ENCODE data around the gene TSC22D3. TPM values are rescaled to one million over a fixed set of nuclear protein-coding genes. Genes with fewer than 3 reads are reported as not detected.
A peak's percentile ranks its signal among the peaks of the same experiment; 100 is the strongest.

TSC22D3 gene
- polyA plus RNA-seq, 3 donors from 2014 or later: 496 to 775 (median 681) TPM

DNA sequence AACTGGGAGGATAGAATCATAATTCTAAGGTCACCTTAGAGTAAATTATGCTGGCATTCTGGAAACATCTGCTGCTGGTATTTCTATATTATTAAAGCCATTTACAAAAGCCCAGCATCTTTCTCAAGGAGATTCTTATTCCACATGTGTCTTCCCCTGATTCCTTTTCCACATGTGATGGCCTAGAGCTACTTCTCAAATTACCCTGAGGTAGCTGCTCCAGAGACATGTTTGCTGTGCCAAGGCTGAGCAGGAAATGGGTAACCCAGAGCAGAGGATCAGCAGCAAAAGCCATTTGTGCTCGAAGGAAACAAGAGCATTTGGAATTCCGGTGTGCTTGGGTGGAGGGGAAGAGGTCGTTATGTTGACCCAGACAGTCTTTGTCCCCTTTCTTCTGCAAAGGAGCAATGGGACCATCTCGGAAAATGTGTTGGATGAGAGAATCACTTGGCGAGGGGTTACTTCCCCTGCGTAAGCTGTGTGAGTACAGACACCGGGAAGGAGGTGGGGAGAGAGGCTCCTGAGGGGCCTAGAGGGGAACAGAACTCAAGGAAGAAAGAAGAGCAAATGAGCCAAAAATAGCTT, 24.6 kb downstream of the TSC22D3 start:
- no peak overlapping the region for H3K27ac Mint-ChIP-seq
- H3K4me3 Mint-ChIP-seq: no peak overlapping the region
- no peak for DNase-seq
- peaks cover 0 to 14% (median 2%) of the 10 kb centered on the region in 3 donors for H3K27me3 Mint-ChIP-seq (ENCODE audit: low read depth in 3 of 3)
- H3K36me3 Mint-ChIP-seq: no peaks in the 10 kb centered on the region
- H3K4me1 Mint-ChIP-seq: peaks cover 0 to 4% of the 10 kb centered on the region in 2 donors
- no peaks in the 10 kb centered on the region for H3K9me3 Mint-ChIP-seq

DNA sequence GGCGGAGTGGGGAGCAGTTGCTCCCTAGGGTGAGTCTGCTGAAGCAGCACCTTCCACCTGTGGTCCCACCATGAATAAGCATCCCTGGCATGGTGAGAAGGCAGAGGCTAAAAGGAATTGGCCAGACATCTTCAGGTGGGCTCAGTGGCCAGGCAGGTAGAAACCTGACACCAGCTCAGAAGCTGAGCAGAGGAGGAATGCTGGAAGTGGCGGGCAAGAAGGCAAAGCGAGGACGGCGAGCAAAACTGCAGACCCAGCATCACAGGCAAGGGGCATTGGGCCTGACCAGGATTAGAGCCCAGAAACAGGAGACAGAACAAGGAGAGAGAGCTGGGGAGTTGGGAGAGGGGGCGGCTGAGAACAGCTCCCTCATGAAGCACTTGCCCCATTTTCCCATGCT, 25.3 kb downstream of the TSC22D3 start:
- Mint-ChIP-seq H3K4me3 (no peak overlapping the region), H3K4me1 (peaks cover 0 to 4% of the 10 kb centered on the region in 2 donors), H3K36me3 (no peaks in the 10 kb centered on the region), H3K27ac (no peak overlapping the region), H3K27me3 (ENCODE audit: low read depth in 3 of 3) (peaks cover 0 to 13% (median 2%) of the 10 kb centered on the region in 3 donors), H3K9me3 (no peaks in the 10 kb centered on the region)
- DNase-seq: no peak

DNA sequence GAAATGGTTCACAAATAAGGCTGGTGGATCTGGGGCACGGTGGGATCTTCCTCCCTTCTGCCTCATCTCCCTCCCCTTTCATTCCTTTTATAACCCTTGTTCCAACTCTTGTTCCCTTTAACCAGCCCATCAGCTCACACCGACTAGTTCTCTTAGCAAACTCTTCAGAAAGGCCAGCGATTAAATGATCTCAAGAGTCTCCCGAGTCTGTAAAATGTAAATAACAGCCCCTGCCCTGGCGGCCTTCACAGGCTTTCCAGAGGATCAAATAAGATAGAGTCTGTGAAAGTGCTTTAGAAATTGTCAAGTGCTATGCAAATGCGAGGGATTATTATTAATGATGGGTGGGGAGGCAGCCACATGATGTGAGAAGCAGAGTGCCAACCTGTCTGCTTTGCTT, 27.1 kb downstream of the TSC22D3 start:
- no peak for DNase-seq
- no peaks in the 10 kb centered on the region for H3K9me3 Mint-ChIP-seq
- no peak overlapping the region for H3K27ac Mint-ChIP-seq
- no peak overlapping the region for H3K4me3 Mint-ChIP-seq
- peaks cover 0 to 9% (median 2%) of the 10 kb centered on the region in 3 donors for H3K27me3 Mint-ChIP-seq (ENCODE audit: low read depth in 3 of 3)
- H3K4me1 Mint-ChIP-seq: peaks cover 0 to 7% of the 10 kb centered on the region in 2 donors
- H3K36me3 Mint-ChIP-seq: no peaks in the 10 kb centered on the region

DNA sequence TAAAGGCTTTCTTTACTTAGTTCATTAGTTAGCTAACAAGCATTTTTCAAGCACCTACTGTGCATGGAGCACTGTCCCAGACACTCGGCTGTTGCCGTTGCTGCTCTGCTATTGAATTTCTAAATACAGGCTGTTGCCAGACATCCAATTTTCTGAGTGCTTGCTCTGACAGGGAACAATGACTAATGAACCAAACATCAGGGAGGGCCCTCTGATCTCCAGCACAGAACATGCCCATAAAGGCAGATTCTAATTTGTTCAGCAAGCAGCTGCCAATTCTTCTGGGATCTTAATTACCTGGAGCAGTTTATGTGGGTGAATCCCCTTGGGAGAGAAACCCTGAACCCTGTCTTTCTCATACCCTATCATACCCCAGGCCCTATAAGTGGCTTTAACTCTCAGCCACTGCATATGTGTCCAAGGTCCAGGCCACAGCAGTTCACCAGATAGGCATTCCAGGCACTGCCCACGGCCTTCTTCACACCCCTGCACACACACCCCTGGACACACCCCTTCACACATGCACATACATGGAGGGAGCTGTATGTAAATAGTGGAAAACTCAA, 27.9 kb downstream of the TSC22D3 start:
- Mint-ChIP-seq H3K4me1 (peaks cover 5 to 12% of the 10 kb centered on the region in 2 donors), H3K27me3 (ENCODE audit: low read depth in 3 of 3) (peaks cover under 1 to 12% (median 2%) of the 10 kb centered on the region in 3 donors), H3K9me3 (no peaks in the 10 kb centered on the region), H3K36me3 (no peaks in the 10 kb centered on the region), H3K4me3 (no peak overlapping the region), H3K27ac (no peak overlapping the region)
- no peak for DNase-seq

DNA sequence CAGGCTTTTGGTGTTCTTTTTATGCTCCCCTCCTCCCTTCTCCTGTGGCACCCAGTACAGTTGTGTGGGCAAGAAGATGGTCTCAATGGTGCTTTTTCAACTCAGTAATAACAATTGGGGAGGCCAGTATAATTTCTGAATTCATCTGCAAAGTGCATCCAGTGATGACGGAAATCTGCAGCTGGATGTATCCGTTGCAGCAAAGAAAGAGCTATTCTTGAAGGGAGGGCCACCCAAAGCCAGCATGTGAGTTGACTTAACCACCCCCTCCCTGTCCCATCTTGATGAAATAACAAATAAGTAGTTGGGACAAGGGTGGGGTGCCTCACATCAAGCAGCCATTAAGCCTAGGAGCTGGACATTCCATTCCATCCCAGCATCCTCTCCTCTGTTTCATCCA, 30.7 kb downstream of the TSC22D3 start:
- no peak for DNase-seq
- H3K4me3 Mint-ChIP-seq: peak overlapping the region in 1 of 5 donors; percentile 36
- peaks cover 0 to 3% (median 0%) of the 10 kb centered on the region in 6 donors for H3K9me3 Mint-ChIP-seq
- H3K36me3 Mint-ChIP-seq: peaks cover 0 to 4% (median 0%) of the 10 kb centered on the region in 3 donors
- H3K4me1 Mint-ChIP-seq: peaks cover 26 to 37% of the 10 kb centered on the region in 2 donors
- peak overlapping the region in 1 of 6 donors; percentile 53 for H3K27ac Mint-ChIP-seq
- H3K27me3 Mint-ChIP-seq (ENCODE audit: low read depth in 3 of 3): peaks cover 11 to 23% (median 12%) of the 10 kb centered on the region in 3 donors

DNA sequence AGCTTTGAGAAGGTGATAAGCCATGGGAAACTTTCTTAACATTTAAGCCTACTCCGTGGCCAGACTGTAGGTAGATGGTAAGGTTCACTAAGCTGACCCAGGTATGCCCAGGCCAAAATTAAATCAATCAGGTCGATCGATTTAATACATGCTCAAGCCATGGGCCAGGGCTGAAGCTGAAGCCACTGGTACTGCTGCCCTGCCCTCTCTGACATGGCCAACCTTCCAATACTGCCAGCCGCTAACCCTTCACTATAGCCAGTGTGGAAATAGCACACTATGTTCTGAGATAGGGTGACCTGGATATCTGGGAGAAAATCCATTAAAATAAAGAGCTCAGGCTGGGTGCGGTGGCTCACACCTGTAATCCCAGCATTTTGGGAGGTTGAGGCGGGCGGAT, 31.6 kb downstream of the TSC22D3 start:
- H3K36me3 Mint-ChIP-seq: peaks cover 0 to 4% (median 0%) of the 10 kb centered on the region in 3 donors
- DNase-seq: no peak
- peaks cover 26 to 39% of the 10 kb centered on the region in 2 donors for H3K4me1 Mint-ChIP-seq
- H3K27ac Mint-ChIP-seq: peak overlapping the region in 1 of 6 donors; percentile 49
- H3K9me3 Mint-ChIP-seq: peaks cover 0 to 3% (median 0%) of the 10 kb centered on the region in 6 donors
- no peak overlapping the region for H3K4me3 Mint-ChIP-seq
- H3K27me3 Mint-ChIP-seq (ENCODE audit: low read depth in 3 of 3): peaks cover 11 to 25% (median 12%) of the 10 kb centered on the region in 3 donors

DNA sequence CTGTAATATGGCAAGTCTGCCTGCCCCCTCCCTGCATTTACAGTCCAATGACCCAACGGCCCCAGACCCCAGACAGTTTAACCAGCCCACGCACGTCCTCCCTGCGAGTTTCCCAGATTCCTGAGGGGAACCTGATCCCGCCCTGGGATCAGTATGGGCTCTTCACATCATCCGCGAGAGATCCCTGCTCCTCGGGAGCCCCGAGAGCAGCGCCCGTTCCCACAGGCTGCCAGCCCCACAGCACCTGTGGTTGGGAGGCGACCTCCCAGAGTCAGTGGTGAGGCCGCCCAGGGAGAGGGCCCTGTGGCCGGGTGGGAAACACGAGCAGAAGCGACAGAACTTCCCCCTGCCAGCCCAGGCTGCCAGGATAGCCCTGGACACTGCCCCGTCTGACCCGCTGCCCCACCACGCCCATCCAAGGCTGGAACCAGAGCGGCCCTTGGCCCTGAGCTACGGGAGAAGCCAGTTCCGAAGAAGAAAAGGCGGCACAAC, 32.8 kb downstream of the TSC22D3 start:
- DNase-seq: no peak
- peak overlapping the region; percentile 71 to 88 (median 79) for H3K4me3 Mint-ChIP-seq
- peaks cover 26 to 39% of the 10 kb centered on the region in 2 donors for H3K4me1 Mint-ChIP-seq
- peaks cover 0 to 4% (median 0%) of the 10 kb centered on the region in 3 donors for H3K36me3 Mint-ChIP-seq
- H3K27me3 Mint-ChIP-seq (ENCODE audit: low read depth in 3 of 3): peaks cover 11 to 22% (median 12%) of the 10 kb centered on the region in 3 donors
- peak overlapping the region; percentile 80 to 99 (median 94) for H3K27ac Mint-ChIP-seq
- peaks cover 0 to 3% (median 0%) of the 10 kb centered on the region in 6 donors for H3K9me3 Mint-ChIP-seq

DNA sequence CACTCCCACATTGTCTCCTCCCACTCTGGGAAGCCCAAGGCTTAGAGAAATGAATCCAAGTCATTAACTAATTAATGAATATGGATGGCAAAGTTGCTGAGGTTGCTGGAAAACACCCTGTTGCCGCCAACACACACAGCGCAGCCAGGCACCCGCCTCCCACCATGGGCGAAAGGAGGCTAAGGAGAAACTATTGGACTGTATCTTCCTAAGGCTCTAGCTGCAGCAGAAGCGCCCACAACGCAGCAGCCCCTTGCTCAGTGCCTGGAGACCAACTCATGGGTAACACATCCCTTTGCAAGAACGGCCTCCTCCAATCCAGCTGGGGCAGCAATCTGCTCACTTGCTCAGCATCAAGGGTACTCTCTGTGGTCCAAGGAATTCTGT, 34.2 kb downstream of the TSC22D3 start:
- Mint-ChIP-seq H3K9me3 (peaks cover 0 to 3% (median 0%) of the 10 kb centered on the region in 6 donors), H3K36me3 (peaks cover 0 to 4% (median 0%) of the 10 kb centered on the region in 3 donors), H3K4me1 (peaks cover 26 to 39% of the 10 kb centered on the region in 2 donors), H3K27me3 (ENCODE audit: low read depth in 3 of 3) (peaks cover 10 to 19% (median 12%) of the 10 kb centered on the region in 3 donors), H3K4me3 (peak overlapping the region; percentile 71 to 88 (median 79)), H3K27ac (peak overlapping the region; percentile 80 to 99 (median 94))
- DNase-seq: no peak

DNA sequence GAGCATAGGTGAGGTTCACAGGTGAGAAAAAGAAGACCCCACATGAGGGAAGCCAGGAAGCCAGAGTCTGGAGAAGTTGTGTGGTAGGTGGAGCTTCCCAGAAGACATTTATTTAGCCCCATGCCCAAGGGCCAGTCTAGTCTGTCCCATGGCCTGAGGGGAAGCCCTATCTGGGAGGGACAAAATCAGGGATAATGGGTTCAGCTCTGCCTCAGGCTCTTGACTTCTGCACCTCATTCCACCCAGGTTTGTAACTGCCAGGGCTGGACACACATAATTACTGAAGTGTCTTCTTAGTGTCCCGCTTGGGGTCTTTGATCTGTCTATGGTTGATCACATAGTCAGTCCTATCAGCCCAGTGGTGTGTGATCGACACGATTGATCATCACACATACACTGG, 36.0 kb downstream of the TSC22D3 start:
- Mint-ChIP-seq H3K27ac (peak overlapping the region in 2 of 6 donors; percentile 40 to 74), H3K4me3 (no peak overlapping the region), H3K9me3 (peaks cover 0 to 3% (median 0%) of the 10 kb centered on the region in 6 donors), H3K27me3 (ENCODE audit: low read depth in 3 of 3) (peaks cover 9 to 19% (median 12%) of the 10 kb centered on the region in 3 donors), H3K4me1 (peaks cover 26 to 37% of the 10 kb centered on the region in 2 donors), H3K36me3 (peaks cover 0 to 4% (median 0%) of the 10 kb centered on the region in 3 donors)
- no peak for DNase-seq

DNA sequence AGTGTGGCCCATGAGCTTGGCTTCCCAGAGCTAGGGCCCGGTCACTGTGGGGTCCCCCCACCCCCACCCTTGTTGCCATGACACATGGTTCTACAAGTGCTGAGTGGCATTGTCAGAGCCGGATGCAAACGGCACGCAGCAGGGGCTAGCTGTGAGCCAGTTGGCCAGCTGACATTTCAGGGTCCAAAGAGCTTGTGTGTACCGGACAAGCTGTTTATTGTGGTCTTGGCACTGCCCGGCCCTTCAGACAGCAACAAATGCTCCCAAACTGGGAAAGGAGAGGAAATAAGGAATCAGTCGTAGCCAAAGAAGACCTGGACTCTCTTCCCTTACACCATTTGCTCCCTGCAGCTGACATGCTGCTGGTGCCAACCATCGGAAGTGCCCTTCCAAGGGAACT, 36.8 kb downstream of the TSC22D3 start:
- peaks cover 0 to 3% (median 0%) of the 10 kb centered on the region in 6 donors for H3K9me3 Mint-ChIP-seq
- peaks cover 26 to 36% of the 10 kb centered on the region in 2 donors for H3K4me1 Mint-ChIP-seq
- peaks cover 9 to 19% (median 12%) of the 10 kb centered on the region in 3 donors for H3K27me3 Mint-ChIP-seq (ENCODE audit: low read depth in 3 of 3)
- no peak overlapping the region for H3K4me3 Mint-ChIP-seq
- no peak overlapping the region for H3K27ac Mint-ChIP-seq
- DNase-seq: no peak
- H3K36me3 Mint-ChIP-seq: peaks cover 0 to 4% (median 0%) of the 10 kb centered on the region in 3 donors

DNA sequence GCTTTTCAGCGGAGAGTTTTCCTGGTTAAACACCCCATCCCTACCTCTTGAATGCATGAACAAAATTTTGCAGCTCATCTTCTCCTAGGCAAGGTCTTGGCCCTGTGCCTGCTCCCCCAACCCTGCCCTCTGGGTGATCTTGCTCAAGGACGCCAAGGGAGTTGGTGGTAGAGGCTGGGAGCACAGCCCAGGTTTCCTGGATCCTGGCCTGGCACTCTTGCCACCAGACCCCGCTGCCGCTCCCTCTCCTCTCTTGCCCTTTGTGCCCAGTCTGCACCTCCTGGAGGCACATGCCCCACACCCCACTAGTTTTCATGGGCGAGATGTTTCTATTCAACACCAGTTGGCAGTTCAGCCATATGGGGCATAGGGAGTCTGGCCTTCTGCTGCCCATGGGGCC, 37.3 kb downstream of the TSC22D3 start:
- Mint-ChIP-seq H3K4me3 (no peak overlapping the region), H3K9me3 (peaks cover 0 to 3% (median 0%) of the 10 kb centered on the region in 6 donors), H3K27me3 (ENCODE audit: low read depth in 3 of 3) (peaks cover 9 to 19% (median 12%) of the 10 kb centered on the region in 3 donors), H3K4me1 (peaks cover 26 to 32% of the 10 kb centered on the region in 2 donors), H3K27ac (no peak overlapping the region), H3K36me3 (peaks cover 0 to 4% (median 0%) of the 10 kb centered on the region in 3 donors)
- no peak for DNase-seq

DNA sequence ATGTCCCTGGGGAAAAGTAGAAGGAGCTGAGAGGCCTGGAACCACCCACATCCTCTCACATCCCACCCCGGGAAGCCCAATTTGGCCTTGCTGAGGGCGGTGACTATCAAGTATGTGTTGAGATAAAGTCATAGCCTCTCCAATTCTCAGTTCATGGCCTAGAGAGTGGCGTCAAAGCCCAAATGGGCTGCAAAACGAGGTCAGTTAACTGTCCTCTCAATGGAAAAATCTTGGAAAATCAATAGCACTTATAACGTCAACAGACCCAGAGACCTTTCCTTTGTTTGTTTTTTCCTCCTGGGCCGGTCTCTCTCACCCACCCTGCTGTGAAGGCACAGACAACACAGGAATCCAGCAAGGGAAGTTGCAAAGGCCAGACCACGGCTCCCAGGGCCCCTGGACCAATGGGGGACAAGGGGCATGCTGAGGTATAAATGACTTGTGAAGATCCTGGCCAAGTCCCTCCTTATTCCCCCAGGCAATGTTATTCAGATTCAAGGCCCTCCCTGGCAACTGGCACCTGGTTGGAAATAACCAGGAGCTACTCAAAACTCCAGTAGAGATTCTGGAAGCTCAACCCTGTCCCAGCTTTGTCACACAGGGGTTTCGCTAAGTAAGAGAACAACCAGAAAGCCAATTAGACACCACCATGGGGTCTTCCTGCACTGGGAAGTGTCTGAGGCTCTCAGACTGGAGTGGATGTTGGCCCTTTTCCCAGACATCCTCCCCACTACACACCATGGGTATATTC, 38.6 kb downstream of the TSC22D3 start:
- H3K4me1 Mint-ChIP-seq: peaks cover 14 to 25% of the 10 kb centered on the region in 2 donors
- no peak overlapping the region for H3K27ac Mint-ChIP-seq
- no peak for DNase-seq
- no peak overlapping the region for H3K4me3 Mint-ChIP-seq
- peaks cover 0 to 1% (median 0%) of the 10 kb centered on the region in 3 donors for H3K36me3 Mint-ChIP-seq
- peaks cover 4 to 9% (median 5%) of the 10 kb centered on the region in 3 donors for H3K27me3 Mint-ChIP-seq (ENCODE audit: low read depth in 3 of 3)
- H3K9me3 Mint-ChIP-seq: peaks cover 0 to under 1% (median 0%) of the 10 kb centered on the region in 6 donors

DNA sequence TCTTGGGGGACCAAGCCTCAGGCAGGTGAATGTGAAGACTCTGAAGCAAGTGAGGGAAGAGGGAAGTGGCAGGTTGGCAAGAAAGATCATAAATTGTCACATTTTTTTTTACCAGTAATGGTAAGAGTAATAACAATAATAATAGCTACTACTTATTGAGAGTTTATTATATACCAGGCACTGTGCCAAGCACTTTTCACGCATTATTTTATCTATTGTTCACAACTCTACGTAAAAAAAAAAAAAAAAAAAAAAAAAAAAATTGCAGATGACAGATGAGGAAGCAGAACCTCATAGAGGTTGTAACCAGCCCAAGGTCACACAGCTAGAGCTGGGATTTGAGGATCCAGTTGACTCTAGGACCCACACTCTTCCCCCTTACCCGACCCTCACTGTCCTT, 40.9 kb downstream of the TSC22D3 start:
- Mint-ChIP-seq H3K4me3 (no peak overlapping the region), H3K36me3 (no peaks in the 10 kb centered on the region), H3K9me3 (no peaks in the 10 kb centered on the region), H3K4me1 (peaks cover 0 to 5% of the 10 kb centered on the region in 2 donors), H3K27ac (peak overlapping the region in 1 of 6 donors; percentile 19), H3K27me3 (ENCODE audit: low read depth in 3 of 3) (peaks cover 0 to 3% (median 2%) of the 10 kb centered on the region in 3 donors)
- no peak for DNase-seq

Data from immature natural killer cell (primary cell).